ENCODE data around the gene EIF3A. TPM values are rescaled to one million over a fixed set of nuclear protein-coding genes. Genes with fewer than 3 reads are reported as not detected.

The EIF3A gene
- total RNA-seq, 1 donor from 2014 or later, result 100 TPM

DNA sequence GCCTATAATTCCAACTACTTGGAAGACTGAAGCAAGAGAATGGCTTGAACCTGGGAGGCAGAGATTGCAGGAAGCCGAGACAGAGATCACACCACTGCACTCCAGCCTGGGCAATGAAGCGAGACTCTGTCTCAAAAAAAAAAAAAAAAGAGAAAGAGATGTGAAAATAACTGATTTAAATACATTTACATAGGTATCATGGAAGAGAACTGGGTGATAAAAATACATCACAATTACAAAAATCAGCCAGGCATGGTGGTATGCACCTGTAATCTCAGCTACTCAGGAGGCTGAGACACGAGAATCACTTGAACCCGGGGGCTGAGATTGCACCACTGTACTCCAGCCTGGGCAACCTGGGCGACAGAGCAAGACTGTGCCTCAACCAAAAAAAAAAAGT is 31.3 kb downstream of the EIF3A start:
- Histone ChIP-seq H3K36me3 (peaks cover 10 to 85% of the 10 kb centered on the region in 2 donors), H3K27me3 (no peaks in the 10 kb centered on the region), H3K27ac (no peak overlapping the region), H3K9me3 (no peaks in the 10 kb centered on the region), H3K4me1 (no peaks in the 10 kb centered on the region), H3K4me3 (no peak overlapping the region)
- intact Hi-C loops (cut with DNase I), result loop anchor here (2.0 kb wide), 1 partner anchor 17 kb away; no protein-coding TSS in a partner anchor
- TF ChIP-seq POLR2AphosphoS5 (IDR thresholded peaks at IDR 0.05; ENCODE audit: insufficient read depth in 1 of 2, low read depth in 1 of 2) (no peak), POLR2A (IDR thresholded peaks at IDR 0.05) (no peak)
- TF ChIP-seq, protein P1, sequence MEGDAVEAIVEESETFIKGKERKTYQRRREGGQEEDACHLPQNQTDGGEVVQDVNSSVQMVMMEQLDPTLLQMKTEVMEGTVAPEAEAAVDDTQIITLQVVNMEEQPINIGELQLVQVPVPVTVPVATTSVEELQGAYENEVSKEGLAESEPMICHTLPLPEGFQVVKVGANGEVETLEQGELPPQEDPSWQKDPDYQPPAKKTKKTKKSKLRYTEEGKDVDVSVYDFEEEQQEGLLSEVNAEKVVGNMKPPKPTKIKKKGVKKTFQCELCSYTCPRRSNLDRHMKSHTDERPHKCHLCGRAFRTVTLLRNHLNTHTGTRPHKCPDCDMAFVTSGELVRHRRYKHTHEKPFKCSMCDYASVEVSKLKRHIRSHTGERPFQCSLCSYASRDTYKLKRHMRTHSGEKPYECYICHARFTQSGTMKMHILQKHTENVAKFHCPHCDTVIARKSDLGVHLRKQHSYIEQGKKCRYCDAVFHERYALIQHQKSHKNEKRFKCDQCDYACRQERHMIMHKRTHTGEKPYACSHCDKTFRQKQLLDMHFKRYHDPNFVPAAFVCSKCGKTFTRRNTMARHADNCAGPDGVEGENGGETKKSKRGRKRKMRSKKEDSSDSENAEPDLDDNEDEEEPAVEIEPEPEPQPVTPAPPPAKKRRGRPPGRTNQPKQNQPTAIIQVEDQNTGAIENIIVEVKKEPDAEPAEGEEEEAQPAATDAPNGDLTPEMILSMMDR (IDR thresholded peaks at IDR 0.05), result no peak
- DNase-seq (ENCODE audit: extremely low spot score in 2 of 2), result no peak

DNA sequence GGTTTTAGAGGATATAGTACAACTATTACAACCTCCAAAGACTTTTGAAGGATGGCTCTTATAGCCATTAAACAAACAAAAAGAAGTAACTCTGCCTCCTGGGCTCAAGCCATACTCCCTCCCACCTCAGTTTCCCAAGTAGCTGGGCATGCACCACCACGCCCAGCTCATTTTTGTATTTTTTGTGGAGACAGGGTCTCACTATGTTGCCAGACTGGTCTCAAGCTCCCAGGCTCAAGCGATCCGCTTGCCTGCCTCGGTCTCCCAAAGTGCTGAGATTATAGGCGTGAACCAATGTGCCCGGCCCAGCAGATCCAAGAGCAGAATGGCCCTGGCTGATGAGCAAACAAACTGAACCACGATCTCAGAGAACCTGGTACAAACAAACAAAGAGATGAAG is 35.1 kb downstream of the EIF3A start:
- Histone ChIP-seq H3K27ac (no peak overlapping the region), H3K36me3 (peaks cover 4 to 91% of the 10 kb centered on the region in 2 donors), H3K4me1 (no peaks in the 10 kb centered on the region), H3K9me3 (no peaks in the 10 kb centered on the region), H3K27me3 (no peaks in the 10 kb centered on the region), H3K4me3 (no peak overlapping the region)
- TF ChIP-seq POLR2A (IDR thresholded peaks at IDR 0.05) (no peak), POLR2AphosphoS5 (IDR thresholded peaks at IDR 0.05; ENCODE audit: insufficient read depth in 1 of 2, low read depth in 1 of 2) (no peak)
- TF ChIP-seq, protein P1 (IDR thresholded peaks at IDR 0.05), result no peak
- DNase-seq (ENCODE audit: extremely low spot score in 2 of 2), result no peak
- intact Hi-C loops (cut with DNase I), result no loop called here

DNA sequence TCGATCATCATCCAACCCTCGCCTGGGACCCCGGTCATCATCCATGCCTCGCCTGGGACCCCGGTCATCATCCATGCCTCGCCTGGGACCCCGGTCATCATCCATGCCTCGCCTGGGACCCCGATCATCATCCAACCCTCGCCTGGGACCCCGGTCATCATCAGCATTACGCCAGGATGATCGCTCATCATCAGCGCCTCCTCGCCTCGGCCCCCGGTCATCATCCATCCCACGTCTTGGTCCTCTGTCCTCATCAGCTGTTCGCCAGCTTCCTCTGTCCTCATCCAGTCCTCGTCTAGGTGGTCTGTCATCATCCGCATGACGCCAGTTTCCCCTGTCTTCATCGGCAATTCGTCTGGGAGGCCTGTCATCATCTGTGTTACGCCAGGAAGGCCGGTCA is 38.4 kb downstream of the EIF3A start:
- no peak overlapping the region for H3K4me3 ChIP-seq
- H3K27me3 ChIP-seq, result no peaks in the 10 kb centered on the region
- intact Hi-C loops (cut with DNase I), result no loop called here
- H3K27ac ChIP-seq, result no peak overlapping the region
- no peaks in the 10 kb centered on the region for H3K9me3 ChIP-seq
- peaks cover 3 to 90% of the 10 kb centered on the region in 2 donors for H3K36me3 ChIP-seq
- no peak for DNase-seq (ENCODE audit: extremely low spot score in 2 of 2)
- no peaks in the 10 kb centered on the region for H3K4me1 ChIP-seq
- no peak for TF ChIP-seq POLR2A (IDR thresholded peaks at IDR 0.05)
- no peak for TF ChIP-seq POLR2AphosphoS5 (IDR thresholded peaks at IDR 0.05; ENCODE audit: insufficient read depth in 1 of 2, low read depth in 1 of 2)
- TF ChIP-seq, protein P1 (IDR thresholded peaks at IDR 0.05), result no peak

DNA sequence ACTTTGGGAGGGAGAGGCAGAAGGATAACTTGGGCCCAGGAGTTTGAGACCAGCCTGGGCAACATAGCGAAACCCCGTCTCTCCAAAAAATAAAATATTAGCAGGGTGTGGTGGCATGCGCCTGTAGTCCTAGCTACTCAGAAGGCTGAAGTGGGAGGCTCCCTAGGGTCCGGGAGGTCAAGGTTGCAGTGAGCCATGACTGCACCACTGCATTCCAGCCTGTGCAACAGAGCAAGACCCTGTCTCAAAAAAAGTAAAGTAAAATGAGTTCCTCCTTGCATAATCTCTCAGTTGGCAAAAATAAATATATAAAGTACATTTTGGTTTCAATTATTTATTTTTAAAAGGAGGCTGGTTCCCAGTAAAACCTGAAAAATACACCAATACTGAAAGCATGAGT is 39.3 kb downstream of the EIF3A start:
- no peak for TF ChIP-seq POLR2AphosphoS5 (IDR thresholded peaks at IDR 0.05; ENCODE audit: insufficient read depth in 1 of 2, low read depth in 1 of 2)
- TF ChIP-seq POLR2A (IDR thresholded peaks at IDR 0.05), result no peak
- TF ChIP-seq, protein P1 (IDR thresholded peaks at IDR 0.05), result no peak
- DNase-seq (ENCODE audit: extremely low spot score in 2 of 2), result no peak
- no peaks in the 10 kb centered on the region for H3K9me3 ChIP-seq
- peaks cover 6 to 89% of the 10 kb centered on the region in 2 donors for H3K36me3 ChIP-seq
- H3K4me3 ChIP-seq, result no peak overlapping the region
- no peaks in the 10 kb centered on the region for H3K4me1 ChIP-seq
- intact Hi-C loops (cut with DNase I), result no loop called here
- H3K27me3 ChIP-seq, result no peaks in the 10 kb centered on the region
- H3K27ac ChIP-seq, result no peak overlapping the region

DNA sequence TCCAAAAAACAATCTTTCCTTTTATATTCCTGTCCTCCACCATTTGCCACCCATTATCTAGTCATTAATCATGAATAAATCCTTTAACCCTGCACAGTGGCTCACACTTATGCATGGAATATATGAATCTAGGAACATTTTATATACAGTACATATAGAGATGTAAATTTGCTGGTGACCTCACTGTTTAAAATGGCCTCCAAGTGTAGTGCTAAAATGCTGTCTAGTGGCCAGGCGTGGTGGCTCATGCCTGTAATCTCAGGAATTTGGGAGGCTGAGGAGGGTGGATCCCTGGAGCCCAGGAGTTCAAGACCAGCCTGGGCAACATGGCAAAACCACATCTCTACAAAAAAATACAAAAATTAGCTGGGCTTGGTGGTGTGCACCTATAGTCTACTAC is 41.5 kb downstream of the EIF3A start:
- no peaks in the 10 kb centered on the region for H3K4me1 ChIP-seq
- no peaks in the 10 kb centered on the region for H3K9me3 ChIP-seq
- intact Hi-C loops (cut with DNase I), result no loop called here
- H3K27ac ChIP-seq, result no peak overlapping the region
- TF ChIP-seq, protein P1 (IDR thresholded peaks at IDR 0.05), result no peak
- TF ChIP-seq POLR2A (IDR thresholded peaks at IDR 0.05), result no peak
- no peak for TF ChIP-seq POLR2AphosphoS5 (IDR thresholded peaks at IDR 0.05; ENCODE audit: insufficient read depth in 1 of 2, low read depth in 1 of 2)
- no peak overlapping the region for H3K4me3 ChIP-seq
- no peak for DNase-seq (ENCODE audit: extremely low spot score in 2 of 2)
- H3K27me3 ChIP-seq, result no peaks in the 10 kb centered on the region
- peaks cover 6 to 83% of the 10 kb centered on the region in 2 donors for H3K36me3 ChIP-seq
